Activated CD4-positive, alpha-beta T cell treated with anti-CD3 and anti-CD28 coated beads, Interleukin-2, amount 10 ng/mL, durations not matched to agents 24 days and 14 days (primary cell): ENCODE results near the gene MECR. TPM values are rescaled to one million over a fixed set of nuclear protein-coding genes. Genes with fewer than 3 reads are reported as not detected.
A peak's percentile ranks its signal among the peaks of the same experiment; 100 is the strongest.

Source experiments
- DNase-seq: peaks from one replicate; pipeline ENCODE4 v3.0.0; 2022
- H3K27ac Mint-ChIP-seq: one replicate; pipeline ENCODE4 v1.8.0; 2022; ENCODE audit warnings: mild to moderate bottlenecking, mixed read lengths
- H3K27me3 Mint-ChIP-seq: one replicate; pipeline ENCODE4 v1.8.0; 2022; ENCODE audit warnings: mixed read lengths
- H3K36me3 Mint-ChIP-seq: one replicate; pipeline ENCODE4 v1.8.0; 2022; ENCODE audit warnings: low read depth, mild to moderate bottlenecking, mixed read lengths
- H3K4me1 Mint-ChIP-seq: one replicate; pipeline ENCODE4 v1.8.0; 2021; ENCODE audit warnings: mixed read lengths
- H3K4me3 Mint-ChIP-seq: one replicate; pipeline ENCODE4 v1.8.0; 2022; ENCODE audit warnings: mild to moderate bottlenecking, moderate library complexity, mixed read lengths
- H3K9me3 Mint-ChIP-seq: one replicate; pipeline ENCODE4 v1.8.0; 2021; ENCODE audit warnings: mixed read lengths
- intact Hi-C: fragments of 100-400 bp; cut with micrococcal nuclease; formaldehyde crosslinking; loops from one replicate; pipeline ENCODE4 v1.15.1; 2023
- total RNA-seq: library from RNA; stranded (reverse); gene quantifications from 2 replicates; pipeline ENCODE4 v1.2.3, GENCODE V29; 2022

The MECR gene
- total RNA-seq, 1 donor from 2014 or later = 41.3 TPM

DNA sequence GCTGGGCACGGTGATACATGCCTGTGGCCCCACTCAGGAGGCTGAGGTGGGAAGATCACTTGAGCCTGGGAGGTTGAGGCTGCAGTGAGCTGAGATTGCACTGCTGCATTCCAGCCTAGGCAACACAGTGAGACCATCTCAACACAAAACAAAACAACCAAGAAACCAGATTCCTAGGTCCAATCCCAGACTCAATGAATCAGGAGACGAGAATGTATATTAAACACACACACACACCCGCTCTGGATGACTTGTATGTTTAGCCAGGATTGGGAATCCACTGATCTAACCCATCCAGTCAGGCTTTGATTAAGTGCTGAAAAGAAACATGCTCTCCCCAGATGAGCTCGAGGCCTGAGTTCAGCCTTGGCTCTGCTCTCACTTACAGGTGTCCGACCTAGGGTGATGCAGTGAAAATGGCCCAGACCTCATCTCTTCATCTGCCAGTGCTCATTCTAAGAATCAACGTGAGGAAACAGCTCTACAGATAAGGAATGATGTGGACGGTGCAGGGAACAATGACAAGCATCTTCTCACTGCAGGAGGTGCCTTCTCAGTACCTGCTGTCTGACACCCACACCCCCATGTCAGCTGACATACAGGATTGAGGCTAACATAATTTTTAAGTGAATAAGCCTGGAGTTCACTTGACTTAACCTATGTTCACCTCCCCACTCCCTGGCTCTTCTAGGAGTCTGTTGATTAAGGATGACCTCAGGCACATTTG lies 33.7 kb downstream of the MECR start:
- no peaks in the 10 kb centered on the region for H3K9me3 Mint-ChIP-seq
- no peak for DNase-seq
- H3K36me3 Mint-ChIP-seq = peaks cover 20% of the 10 kb centered on the region
- peaks cover 7% of the 10 kb centered on the region for H3K4me1 Mint-ChIP-seq
- intact Hi-C loops = no loop called here
- H3K27ac Mint-ChIP-seq = no peak overlapping the region
- no peak overlapping the region for H3K4me3 Mint-ChIP-seq
- H3K27me3 Mint-ChIP-seq = no peaks in the 10 kb centered on the region

DNA sequence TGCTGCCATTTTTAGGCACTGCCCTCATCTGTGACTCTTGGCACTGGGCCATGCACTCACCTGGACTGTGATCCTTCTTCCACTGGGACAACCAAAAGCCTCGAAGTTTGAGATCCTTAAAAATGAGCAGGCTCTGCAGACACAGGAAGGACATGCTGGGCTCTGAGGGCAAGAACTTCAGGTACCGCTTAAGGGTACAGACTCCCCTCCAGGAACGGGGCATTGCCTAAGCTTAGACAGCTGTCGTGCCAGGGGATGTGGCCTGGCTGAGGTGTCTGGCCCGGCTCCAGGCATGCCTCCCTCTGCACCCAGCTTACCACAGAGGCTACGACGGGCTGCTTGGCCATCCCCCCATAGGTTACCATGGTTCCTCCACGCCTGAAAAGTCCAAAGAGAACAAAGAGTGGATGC lies 34.8 kb downstream of the MECR start:
- Mint-ChIP-seq H3K4me1 (no peaks in the 10 kb centered on the region), H3K27ac (no peak overlapping the region)
- no peak for DNase-seq

DNA sequence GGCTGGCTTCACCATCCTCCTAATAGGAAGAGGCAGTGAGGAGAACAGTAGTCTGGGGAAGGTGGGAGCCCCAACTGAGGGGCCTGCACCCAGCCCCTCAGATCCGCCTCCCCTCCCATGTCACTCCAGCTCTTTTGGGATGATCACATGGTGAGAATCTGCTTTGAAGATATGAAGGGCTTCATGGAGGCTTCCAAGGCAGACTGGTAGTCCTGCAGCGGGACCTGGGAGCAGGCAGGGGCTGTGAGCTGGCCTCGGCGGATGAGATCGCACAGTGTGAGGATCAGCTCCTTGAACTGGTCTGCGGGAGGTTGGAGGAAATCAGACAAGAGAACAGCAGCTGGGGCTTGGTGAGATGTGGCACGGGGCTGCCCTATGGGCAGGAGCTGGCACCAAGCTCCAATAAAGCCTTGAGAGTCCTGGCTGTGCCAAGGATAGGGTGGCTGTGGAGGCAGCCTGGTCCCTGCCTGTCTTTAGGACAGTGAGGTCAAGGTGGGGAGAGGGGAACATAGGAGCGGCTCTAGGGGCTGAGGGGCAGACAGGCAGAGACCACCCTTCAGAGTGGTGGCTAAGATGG lies 36.8 kb downstream of the MECR start:
- no peaks in the 10 kb centered on the region for H3K9me3 Mint-ChIP-seq

More for the DNA sequence above, 34.8 kb downstream of the MECR start:
- H3K4me3 Mint-ChIP-seq = no peak overlapping the region
- H3K36me3 Mint-ChIP-seq = peaks cover 14% of the 10 kb centered on the region
- no peaks in the 10 kb centered on the region for H3K9me3 Mint-ChIP-seq
- H3K27me3 Mint-ChIP-seq = no peaks in the 10 kb centered on the region
- intact Hi-C loops = no loop called here

DNA sequence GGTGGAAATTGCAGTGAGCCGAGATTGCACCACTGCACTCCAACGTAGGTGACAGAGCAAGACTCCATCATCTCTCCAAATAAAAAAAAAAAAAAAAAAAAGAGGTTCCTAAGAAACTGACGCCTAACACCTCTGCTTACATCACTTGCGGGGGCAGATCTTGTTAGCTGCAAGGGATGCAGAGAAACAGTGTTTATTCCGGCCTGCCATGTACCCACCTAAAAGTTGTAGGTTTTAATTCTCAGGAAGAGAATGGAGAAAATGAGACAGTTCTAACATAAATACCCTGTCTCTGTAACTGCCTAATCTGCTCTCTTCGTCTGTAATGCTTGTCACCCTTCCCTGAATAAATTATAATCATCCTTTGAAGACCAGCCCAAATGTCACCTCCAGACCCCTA lies 40.0 kb downstream of the MECR start:
- Mint-ChIP-seq H3K4me1 (no peaks in the 10 kb centered on the region), H3K27ac (no peak overlapping the region), H3K4me3 (no peak overlapping the region), H3K9me3 (no peaks in the 10 kb centered on the region), H3K36me3 (peaks cover 8% of the 10 kb centered on the region), H3K27me3 (no peaks in the 10 kb centered on the region)
- DNase-seq = no peak
- intact Hi-C loops = no loop called here

More for the DNA sequence above, 36.8 kb downstream of the MECR start:
- no peaks in the 10 kb centered on the region for H3K4me1 Mint-ChIP-seq
- peaks cover 11% of the 10 kb centered on the region for H3K36me3 Mint-ChIP-seq
- intact Hi-C loops = no loop called here
- H3K27me3 Mint-ChIP-seq = no peaks in the 10 kb centered on the region
- no peak overlapping the region for H3K27ac Mint-ChIP-seq
- H3K4me3 Mint-ChIP-seq = no peak overlapping the region
- no peak for DNase-seq

DNA sequence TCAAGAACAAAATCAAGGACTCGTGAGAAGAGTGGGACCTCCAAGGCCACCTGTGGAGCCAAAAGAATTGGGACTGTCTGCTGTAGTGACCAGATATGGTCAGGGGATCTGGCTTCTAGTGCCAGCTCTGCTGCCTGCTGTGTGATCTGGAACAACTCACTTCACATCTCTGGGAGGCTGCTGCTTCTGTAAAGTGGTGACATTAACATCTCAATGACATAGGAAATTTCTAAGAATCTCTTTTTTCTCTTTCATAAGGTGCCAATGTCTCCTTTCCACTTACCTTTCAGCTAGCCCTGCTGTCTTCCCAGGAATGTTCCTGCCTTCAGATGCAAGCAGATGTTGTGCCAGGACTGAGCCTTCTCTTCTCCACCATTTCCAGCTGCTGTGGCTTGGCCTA lies 44.0 kb downstream of the MECR start:
- H3K9me3 Mint-ChIP-seq = no peaks in the 10 kb centered on the region
- H3K36me3 Mint-ChIP-seq = peaks cover 2% of the 10 kb centered on the region
- H3K4me1 Mint-ChIP-seq = peaks cover 10% of the 10 kb centered on the region
- intact Hi-C loops = loop anchor here (10.0 kb wide), 1 partner anchor 452 kb away; the partner anchor contains the start of gene YTHDF2
- H3K4me3 Mint-ChIP-seq = no peak overlapping the region
- H3K27ac Mint-ChIP-seq = no peak overlapping the region
- H3K27me3 Mint-ChIP-seq = no peaks in the 10 kb centered on the region
- no peak for DNase-seq

DNA sequence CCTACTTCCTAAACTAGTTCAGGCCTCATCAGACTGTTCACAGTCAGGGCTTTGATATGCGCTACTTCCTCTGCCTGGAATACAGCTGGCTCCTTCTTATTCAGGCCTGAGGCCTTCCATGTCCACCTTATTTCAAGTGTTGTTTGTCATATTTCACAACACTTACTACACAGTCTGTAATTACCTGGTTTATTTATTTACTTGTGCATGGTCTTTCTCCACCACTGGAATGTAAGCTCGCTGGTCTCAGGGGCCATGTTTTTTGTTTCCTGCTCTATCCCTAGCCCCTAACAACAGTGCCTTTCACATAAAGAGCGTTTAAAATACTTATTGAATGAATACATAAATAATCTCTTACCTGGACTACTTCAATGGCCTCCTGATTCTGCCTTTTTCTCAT lies 44.5 kb downstream of the MECR start:
- intact Hi-C loops = loop anchor here (10.0 kb wide), 1 partner anchor 451 kb away; the partner anchor contains the start of gene YTHDF2
- DNase-seq = no peak
- H3K9me3 Mint-ChIP-seq = no peaks in the 10 kb centered on the region
- peaks cover 10% of the 10 kb centered on the region for H3K4me1 Mint-ChIP-seq
- H3K27me3 Mint-ChIP-seq = no peaks in the 10 kb centered on the region
- H3K27ac Mint-ChIP-seq = peak overlapping the region; percentile 68
- no peak overlapping the region for H3K4me3 Mint-ChIP-seq
- peaks cover 3% of the 10 kb centered on the region for H3K36me3 Mint-ChIP-seq

DNA sequence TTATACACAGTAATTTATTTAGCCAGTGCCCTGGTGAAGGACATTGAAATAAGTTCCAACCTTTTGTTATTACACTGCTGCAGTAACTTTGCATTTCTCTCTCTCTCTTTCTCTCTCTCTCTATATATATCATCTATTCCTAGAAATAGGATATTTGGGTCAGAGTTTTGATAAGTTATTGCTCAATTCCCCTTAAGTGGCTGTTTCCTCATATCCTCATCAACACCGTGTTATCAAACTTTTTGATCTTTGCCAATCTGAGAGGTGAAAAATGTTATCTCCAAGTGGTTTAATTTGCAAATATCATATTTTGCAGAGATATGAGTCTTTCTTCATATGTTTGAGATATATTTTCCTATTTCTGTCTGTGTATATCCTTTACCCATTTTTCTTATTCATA lies 47.4 kb downstream of the MECR start:
- H3K27me3 Mint-ChIP-seq = no peaks in the 10 kb centered on the region
- peaks cover 32% of the 10 kb centered on the region for H3K4me1 Mint-ChIP-seq
- H3K27ac Mint-ChIP-seq = no peak overlapping the region
- H3K36me3 Mint-ChIP-seq = peaks cover 27% of the 10 kb centered on the region
- no peaks in the 10 kb centered on the region for H3K9me3 Mint-ChIP-seq
- no peak for DNase-seq
- H3K4me3 Mint-ChIP-seq = peak overlapping the region; percentile 96
- intact Hi-C loops = loop anchor here (5.0 to 10.0 kb wide), 4 partner anchors 121 to 666 kb away; partner anchors contain the start of genes TAF12 and YTHDF2

DNA sequence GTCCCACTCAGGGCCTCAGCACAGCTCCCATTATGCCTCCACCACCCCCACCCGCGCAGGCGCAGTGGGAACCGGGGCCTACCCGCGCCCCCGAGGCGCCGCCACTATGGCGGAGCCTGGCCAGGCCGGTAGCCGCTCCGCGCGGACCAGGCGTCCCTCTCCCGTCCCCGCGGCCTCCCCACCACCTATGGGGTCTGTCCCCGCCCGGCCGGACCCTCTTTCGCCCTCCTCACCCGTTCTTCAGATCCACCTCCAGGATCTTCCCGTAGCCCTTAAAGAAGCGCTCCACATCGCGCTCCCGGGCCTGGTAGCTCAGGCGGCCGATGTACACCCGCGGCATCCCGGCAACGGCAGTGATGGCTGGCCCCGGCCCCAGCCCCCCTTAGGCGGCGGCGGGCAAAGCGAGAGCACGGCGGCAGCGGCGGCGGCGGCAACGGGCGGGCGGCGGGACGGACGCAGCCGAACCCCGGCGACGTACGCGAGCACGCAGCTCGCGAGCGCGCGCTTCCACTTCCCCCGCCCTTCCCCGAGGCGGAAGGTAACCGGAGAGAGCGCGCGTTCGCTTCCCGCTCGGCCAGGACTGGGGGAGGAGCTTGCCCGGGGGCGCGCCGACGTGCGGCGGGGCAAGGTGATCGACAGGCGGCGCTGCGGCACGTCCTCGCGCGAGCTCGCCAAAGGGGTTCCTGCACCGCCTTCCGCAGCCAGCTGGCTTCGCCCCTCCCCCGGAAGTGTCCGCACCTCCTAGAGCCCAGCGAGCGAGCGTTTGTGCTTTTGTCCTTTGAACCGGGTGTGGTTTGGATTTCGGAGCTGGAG lies 49.1 kb downstream of the MECR start, which contains the start of gene SRSF4:
TSS of gene SRSF4 (minus strand) at position 488 of the 813 bp plus-strand sequence. CDS start at position 340, 148 bp downstream.
- no peaks in the 10 kb centered on the region for H3K9me3 Mint-ChIP-seq
- no peaks in the 10 kb centered on the region for H3K27me3 Mint-ChIP-seq
- peak within 1 kb of the TSS; percentile 96 for H3K4me3 Mint-ChIP-seq
- intact Hi-C loops = loop anchor here (1.0 to 10.0 kb wide), 8 partner anchors 22 to 664 kb away; partner anchors contain the start of genes MECR, TAF12 and YTHDF2
- DNase-seq = peak; percentile 100
- peaks cover 37% of the 10 kb centered on the region for H3K36me3 Mint-ChIP-seq
- peaks cover 44% of the 10 kb centered on the region for H3K4me1 Mint-ChIP-seq
- H3K27ac Mint-ChIP-seq = peak within 1 kb of the TSS; percentile 97

DNA sequence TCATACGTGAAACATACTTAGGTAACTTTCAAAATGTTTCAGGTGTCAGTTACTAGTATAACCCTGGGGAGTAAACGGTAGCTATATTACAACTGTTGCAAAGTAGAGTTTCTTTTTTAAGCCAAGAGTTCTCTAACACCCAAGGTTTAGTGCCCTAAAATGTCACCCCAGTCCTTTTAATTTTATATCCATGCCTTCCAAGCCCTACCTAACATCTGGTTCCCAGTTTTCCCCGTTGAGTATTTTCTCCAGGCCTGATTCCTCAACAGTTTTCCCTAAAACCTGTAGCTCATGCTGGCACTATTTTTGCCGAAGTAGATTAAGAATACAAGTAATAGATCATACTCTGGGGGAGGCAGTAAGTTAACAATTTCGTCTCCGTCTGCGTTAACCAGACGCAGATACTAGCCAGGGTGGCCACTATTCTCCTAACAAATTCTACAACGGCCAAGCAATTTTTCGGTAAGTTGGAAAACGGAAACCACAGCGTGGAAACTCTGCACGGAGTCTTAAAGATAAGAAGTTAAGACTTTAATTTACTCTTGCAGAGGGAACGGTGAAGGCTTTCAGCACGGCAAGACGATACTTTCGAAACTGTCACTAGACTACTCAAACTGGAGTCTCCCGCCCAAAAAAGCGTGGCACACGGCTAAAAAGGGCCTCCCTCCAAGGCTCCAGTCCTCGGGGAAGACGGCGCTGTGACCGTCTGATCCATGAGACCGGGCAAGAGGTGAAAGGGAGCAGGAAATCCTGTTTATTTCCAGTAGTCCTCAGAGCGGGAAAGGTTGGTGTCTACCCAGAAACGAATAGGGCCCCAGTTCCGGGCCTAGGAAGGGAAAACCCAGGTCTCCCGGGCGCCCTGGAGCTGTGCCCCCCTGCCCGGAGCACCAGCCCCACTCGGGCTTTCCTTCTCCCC lies 50.0 kb downstream of the MECR start:
- H3K4me1 Mint-ChIP-seq = peaks cover 46% of the 10 kb centered on the region

DNA sequence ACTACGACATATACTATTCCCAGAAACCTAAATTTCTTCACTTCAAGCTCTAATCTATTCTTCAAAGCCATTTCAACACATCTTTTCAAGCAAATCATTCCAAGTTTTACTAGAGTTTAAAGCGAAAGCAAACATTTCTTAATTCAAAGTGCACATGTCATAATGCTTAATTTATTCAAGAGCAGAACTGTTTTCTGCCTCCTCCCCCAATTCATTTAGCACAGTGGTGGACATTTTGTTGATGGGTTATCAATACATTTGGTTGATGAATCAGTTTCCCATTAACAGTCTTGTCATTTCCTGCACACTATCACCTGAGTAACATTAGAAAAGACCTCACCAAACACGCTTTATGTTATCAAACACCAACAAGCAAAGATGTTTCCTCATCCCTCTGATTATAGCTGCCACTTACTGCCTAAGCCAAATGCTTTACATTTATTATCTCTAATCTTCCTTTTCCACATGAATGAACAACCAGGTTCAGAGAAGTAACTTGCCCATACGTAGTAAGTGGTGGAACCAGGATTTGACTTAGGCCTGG lies 51.0 kb downstream of the MECR start:
- peaks cover 46% of the 10 kb centered on the region for H3K4me1 Mint-ChIP-seq

More for the DNA sequence above, 50.0 kb downstream of the MECR start:
- H3K4me3 Mint-ChIP-seq = peak overlapping the region; percentile 96
- no peaks in the 10 kb centered on the region for H3K9me3 Mint-ChIP-seq
- peaks cover 40% of the 10 kb centered on the region for H3K36me3 Mint-ChIP-seq
- intact Hi-C loops = loop anchor here (1.0 to 10.0 kb wide), 7 partner anchors 50 to 663 kb away; partner anchors contain the start of genes MECR, TAF12 and YTHDF2
- H3K27ac Mint-ChIP-seq = peak overlapping the region; percentile 97
- DNase-seq = no peak
- H3K27me3 Mint-ChIP-seq = no peaks in the 10 kb centered on the region

DNA sequence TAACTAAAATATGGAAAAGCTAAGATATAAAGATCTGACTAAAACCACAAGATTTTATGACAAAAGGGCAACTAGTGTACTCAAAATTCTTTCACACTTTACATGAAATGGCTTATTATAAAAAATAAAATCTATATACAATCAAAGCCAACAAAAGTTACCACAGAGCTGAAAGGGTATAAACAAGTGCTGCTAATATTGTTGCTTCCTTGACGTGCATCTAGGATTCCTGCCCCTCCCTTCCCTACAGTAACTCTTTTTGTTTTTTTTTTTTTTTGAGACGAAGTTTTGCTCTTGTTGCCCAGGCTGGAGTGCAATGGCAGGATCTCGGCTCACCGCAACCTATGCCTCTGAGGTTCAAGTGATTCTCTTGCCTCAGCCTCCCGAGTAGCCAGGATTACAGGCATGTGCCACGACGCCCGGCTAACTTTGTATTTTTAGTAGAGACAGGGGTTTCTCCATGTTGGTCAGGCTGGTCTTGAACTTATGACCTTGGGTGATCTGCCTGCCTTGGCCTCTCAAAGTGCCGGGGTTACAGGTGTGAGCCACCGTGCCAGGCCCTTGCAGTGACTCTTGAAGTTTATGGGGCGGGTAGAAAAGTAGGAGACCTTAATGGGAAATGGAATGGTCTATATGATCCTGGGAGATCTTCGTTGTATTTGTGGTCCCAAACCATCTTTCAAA lies 53.6 kb downstream of the MECR start:
- H3K4me1 Mint-ChIP-seq = peaks cover 45% of the 10 kb centered on the region
- intact Hi-C loops = no loop called here
- no peaks in the 10 kb centered on the region for H3K9me3 Mint-ChIP-seq
- H3K27ac Mint-ChIP-seq = no peak overlapping the region
- no peak for DNase-seq
- peaks cover 48% of the 10 kb centered on the region for H3K36me3 Mint-ChIP-seq
- no peaks in the 10 kb centered on the region for H3K27me3 Mint-ChIP-seq
- H3K4me3 Mint-ChIP-seq = peak overlapping the region; percentile 15

More for the DNA sequence above, 51.0 kb downstream of the MECR start:
- Mint-ChIP-seq H3K4me3 (peak overlapping the region; percentile 96), H3K27ac (peak overlapping the region; percentile 97), H3K27me3 (no peaks in the 10 kb centered on the region), H3K36me3 (peaks cover 41% of the 10 kb centered on the region), H3K9me3 (no peaks in the 10 kb centered on the region)
- DNase-seq = no peak
- intact Hi-C loops = loop anchor here (2.0 to 10.0 kb wide), 5 partner anchors 51 to 662 kb away; partner anchors contain the start of genes MECR, TAF12 and YTHDF2

DNA sequence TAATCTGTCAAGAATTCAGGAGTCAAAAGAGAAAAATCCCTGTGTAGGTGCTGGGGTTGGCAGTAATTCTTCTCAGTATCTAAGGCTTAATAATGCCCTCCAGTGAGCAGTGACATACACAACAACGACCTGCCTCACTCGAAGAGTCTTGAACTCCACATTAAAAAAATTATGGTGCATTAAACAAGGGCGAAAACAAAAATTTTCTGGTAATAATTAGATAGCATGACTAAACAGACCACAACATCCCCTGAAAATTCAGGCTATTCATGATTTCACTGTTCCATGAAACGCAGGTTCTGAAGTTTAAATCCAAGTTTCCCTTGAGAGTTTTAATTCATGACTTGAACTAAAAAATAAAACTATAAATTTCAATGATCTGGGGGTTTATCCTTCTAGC lies 54.2 kb downstream of the MECR start:
- Mint-ChIP-seq H3K4me3 (no peak overlapping the region), H3K27me3 (no peaks in the 10 kb centered on the region), H3K9me3 (no peaks in the 10 kb centered on the region), H3K27ac (no peak overlapping the region), H3K4me1 (peaks cover 46% of the 10 kb centered on the region), H3K36me3 (peaks cover 50% of the 10 kb centered on the region)
- no peak for DNase-seq
- intact Hi-C loops = no loop called here
